GM19328 (cell line): Measurements from ENCODE around the gene GPR15.

Experiments
- ATAC-seq: cut with Tn5 transposase; IDR thresholded peaks from one replicate; pipeline ENCODE4 v1.9.1; 2021; ENCODE audit warnings: mild to moderate bottlenecking, moderate library complexity; ENCODE audit not compliant: unreplicated experiment

The GPR15 gene

GRCh38 chr3:98529856-98530459, 1.8 kb upstream of the GPR15 start:
- ATAC-seq: no peak

- no peak for ATAC-seq
These were observed 1.1 kb upstream of the GPR15 start for GRCh38 chr3:98530676-98531075.

GRCh38 chr3:98532275-98532637, 478 bp downstream of the GPR15 start:
- no peak for ATAC-seq

GRCh38 chr3:98532709-98533571, 1.2 kb downstream of the GPR15 start:
- no peak for ATAC-seq

- ATAC-seq: no peak
These were observed 2.4 kb downstream of the GPR15 start for GRCh38 chr3:98534168-98534567.

GRCh38 chr3:98534734-98535133, 3.0 kb downstream of the GPR15 start:
- ATAC-seq: no peak

GRCh38 chr3:98536456-98537017, 4.8 kb downstream of the GPR15 start:
- ATAC-seq: peak; percentile 67

GRCh38 chr3:98540346-98540745, 8.6 kb downstream of the GPR15 start:
- ATAC-seq: peak; percentile 43

GRCh38 chr3:98541695-98542094, 9.9 kb downstream of the GPR15 start:
- ATAC-seq: no peak

GRCh38 chr3:98542623-98543022, 10.8 kb downstream of the GPR15 start:
- ATAC-seq: no peak

GRCh38 chr3:98545940-98546339, 14.2 kb downstream of the GPR15 start:
- peak; percentile 36 for ATAC-seq

- ATAC-seq: no peak
These were observed 16.8 kb downstream of the GPR15 start for GRCh38 chr3:98548544-98548943.

GRCh38 chr3:98550833-98551232, 19.1 kb downstream of the GPR15 start:
- no peak for ATAC-seq

GRCh38 chr3:98551236-98551635, 19.5 kb downstream of the GPR15 start:
- ATAC-seq: no peak

GRCh38 chr3:98551754-98552153, 20.0 kb downstream of the GPR15 start:
- ATAC-seq: no peak

GRCh38 chr3:98552232-98553020, 20.6 kb downstream of the GPR15 start:
- ATAC-seq: no peak

- ATAC-seq: no peak
These were observed 21.3 kb downstream of the GPR15 start for GRCh38 chr3:98553021-98553563.

GRCh38 chr3:98553753-98554152, 22.0 kb downstream of the GPR15 start:
- no peak for ATAC-seq

GRCh38 chr3:98554580-98554979, 22.8 kb downstream of the GPR15 start:
- no peak for ATAC-seq

GRCh38 chr3:98555025-98555379, 23.2 kb downstream of the GPR15 start:
- no peak for ATAC-seq
